ENCODE data around the gene CHD9. TPM values are rescaled to one million over a fixed set of nuclear protein-coding genes. Genes with fewer than 3 reads are reported as not detected.
A peak's percentile ranks its signal among the peaks of the same experiment; 100 is the strongest.

CHD9 gene
- total and polyA plus RNA-seq, 9 of the 15 experiments (the other 6 are each of a cell fraction or from before 2014, with no cell fraction given), result 29.0 to 69.3 (median 40.6) TPM

DNA sequence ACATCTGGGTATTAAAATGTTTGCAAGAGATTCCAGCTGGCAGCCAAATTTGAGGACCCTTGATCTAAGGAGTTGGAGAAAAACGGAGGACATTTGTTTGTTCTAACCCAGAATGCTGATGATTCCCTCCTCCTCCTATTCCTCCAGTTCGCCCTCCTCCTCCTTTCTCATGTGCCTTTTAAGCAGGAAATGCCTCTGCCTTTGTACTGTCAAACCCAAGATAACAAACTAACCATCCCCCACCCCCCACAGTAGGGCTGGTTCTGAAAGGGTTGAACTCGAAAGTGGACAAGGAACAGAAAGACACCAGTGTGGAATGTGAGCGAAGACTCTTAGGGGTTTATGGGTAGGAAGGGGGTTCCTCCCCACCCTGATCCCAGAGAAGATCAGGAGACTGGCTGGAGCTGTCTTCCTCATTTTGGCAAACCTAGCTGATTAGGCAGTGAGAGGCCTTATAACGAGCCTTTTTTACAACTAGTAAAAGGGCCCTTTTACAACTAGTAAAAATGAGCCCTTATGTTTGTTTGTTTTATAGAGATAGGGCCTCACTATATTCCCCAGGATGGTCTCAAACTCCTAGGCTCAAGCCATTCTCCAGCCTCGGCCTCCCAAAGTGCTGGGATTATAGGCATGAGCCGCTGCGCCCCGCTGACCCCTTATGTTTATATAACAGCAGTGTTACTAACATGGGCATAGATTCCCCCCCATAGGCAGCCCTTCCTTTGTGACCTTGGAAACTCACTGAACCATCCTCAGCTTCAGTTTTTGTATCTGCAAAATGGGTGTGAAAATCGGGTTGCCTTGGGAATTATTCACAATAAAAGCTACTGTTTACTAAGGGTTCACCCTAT, 975 bp downstream of the CHD9 start (continued):
- TF ChIP-seq, protein P1, sequence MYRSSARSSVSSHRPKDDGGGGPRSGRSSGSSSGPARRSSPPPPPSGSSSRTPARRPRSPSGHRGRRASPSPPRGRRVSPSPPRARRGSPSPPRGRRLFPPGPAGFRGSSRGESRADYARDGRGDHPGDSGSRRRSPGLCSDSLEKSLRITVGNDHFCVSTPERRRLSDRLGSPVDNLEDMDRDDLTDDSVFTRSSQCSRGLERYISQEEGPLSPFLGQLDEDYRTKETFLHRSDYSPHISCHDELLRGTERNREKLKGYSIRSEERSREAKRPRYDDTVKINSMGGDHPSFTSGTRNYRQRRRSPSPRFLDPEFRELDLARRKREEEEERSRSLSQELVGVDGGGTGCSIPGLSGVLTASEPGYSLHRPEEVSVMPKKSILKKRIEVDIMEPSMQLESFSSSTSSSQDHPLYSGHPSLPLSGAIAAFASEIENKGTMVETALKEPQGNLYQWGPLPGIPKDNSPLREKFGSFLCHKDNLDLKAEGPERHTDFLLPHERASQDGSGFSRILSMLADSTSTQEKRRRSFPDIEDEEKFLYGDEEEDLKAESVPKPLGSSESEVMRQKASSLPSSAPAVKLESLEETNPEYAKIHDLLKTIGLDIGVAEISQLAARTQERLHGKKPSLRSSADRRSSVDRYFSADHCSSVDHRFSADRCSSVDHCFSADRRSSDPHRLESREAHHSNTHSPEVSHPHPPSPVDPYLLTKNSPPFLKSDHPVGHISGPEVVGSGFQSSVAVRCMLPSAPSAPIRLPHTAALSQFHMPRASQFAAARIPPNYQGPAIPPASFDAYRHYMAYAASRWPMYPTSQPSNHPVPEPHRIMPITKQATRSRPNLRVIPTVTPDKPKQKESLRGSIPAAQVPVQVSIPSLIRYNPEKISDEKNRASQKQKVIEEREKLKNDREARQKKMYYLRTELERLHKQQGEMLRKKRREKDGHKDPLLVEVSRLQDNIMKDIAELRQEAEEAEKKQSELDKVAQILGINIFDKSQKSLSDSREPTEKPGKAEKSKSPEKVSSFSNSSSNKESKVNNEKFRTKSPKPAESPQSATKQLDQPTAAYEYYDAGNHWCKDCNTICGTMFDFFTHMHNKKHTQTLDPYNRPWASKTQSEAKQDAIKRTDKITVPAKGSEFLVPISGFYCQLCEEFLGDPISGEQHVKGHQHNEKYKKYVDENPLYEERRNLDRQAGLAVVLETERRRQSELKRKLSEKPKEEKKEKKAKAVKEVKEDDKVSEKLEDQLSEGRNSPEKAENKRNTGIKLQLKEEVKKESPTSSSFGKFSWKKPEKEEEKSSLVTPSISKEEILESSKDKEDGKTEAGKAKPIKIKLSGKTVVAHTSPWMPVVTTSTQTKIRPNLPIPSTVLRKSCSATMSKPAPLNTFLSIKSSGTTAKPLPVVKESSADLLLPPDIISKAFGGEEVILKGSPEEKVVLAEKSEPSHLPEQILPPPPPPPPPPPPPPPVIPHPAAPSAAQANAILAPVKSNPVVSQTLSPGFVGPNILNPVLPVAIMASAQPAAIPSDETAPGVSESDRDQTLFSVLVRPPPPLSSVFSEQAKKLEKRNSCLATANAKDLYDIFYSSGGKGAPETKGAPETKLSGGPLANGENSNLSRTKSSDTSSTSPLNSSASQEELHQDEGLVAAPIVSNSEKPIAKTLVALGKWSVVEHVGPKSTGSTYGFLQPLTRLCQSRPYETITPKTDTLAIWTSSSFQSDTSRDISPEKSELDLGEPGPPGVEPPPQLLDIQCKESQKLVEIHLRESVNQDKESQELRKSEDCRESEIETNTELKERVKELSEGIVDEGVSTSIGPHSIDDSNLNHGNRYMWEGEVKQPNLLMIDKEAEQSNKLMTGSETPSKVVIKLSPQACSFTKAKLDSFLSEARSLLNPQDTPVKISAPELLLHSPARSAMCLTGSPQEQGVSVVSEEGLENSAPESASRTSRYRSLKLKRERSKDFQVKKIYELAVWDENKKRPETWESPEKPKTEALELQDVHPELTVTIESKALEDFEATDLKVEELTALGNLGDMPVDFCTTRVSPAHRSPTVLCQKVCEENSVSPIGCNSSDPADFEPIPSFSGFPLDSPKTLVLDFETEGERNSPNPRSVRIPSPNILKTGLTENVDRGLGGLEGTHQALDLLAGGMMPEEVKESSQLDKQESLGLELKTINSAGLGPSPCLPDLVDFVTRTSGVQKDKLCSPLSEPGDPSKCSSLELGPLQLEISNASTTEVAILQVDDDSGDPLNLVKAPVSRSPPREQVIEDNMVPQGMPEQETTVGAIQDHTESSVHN (IDR thresholded peaks at IDR 0.05; ENCODE audit: borderline replicate concordance in 1 of 2, low read depth in 1 of 2), result no peak
- TF ChIP-seq MYC (IDR thresholded peaks at IDR 0.05; ENCODE audit: low read depth, low read length) (peak; percentile 68), MYC (CRISPR knock-in tag; IDR thresholded peaks at IDR 0.05; ENCODE audit: borderline replicate concordance, low read depth) (no peak), CREM (IDR thresholded peaks at IDR 0.05; ENCODE audit: low read depth) (peak; percentile 54), SMARCA4 (IDR thresholded peaks at IDR 0.05) (peak; percentile 75), RBBP5 (IDR thresholded peaks at IDR 0.05; ENCODE audit: borderline replicate concordance, insufficient read depth, low read length, poor library complexity, severe bottlenecking) (no peak), TAF9B (IDR thresholded peaks at IDR 0.05; ENCODE audit: partially characterized antibody) (peak; percentile 71), NBN (IDR thresholded peaks at IDR 0.05; ENCODE audit: low read depth) (peak; percentile 74; the same call in 1 of the 2 replicates), NR2C1 (IDR thresholded peaks at IDR 0.05) (no peak), NR2C1 (tag; IDR thresholded peaks at IDR 0.05) (peak; percentile 57), PHB2 (IDR thresholded peaks at IDR 0.05; ENCODE audit: low read depth) (no peak), ZNF174 (CRISPR knock-in tag; IDR thresholded peaks at IDR 0.05) (no peak), TBL1XR1 (IDR thresholded peaks at IDR 0.05; ENCODE audit: low read length in 2 of 2) (peak; percentile 41 to 66; a peak in 3 of 4 replicates), POLR2H (tag; IDR thresholded peaks at IDR 0.05; ENCODE audit: low read depth) (peak; percentile 8; the same call in 1 of the 2 replicates), TCF3 (CRISPR knock-in tag; IDR thresholded peaks at IDR 0.05) (peak; percentile 20; the same call in 1 of the 2 replicates), PRPF4 (IDR thresholded peaks at IDR 0.05; ENCODE audit: insufficient read depth, low read depth, low read length, poor library complexity, severe bottlenecking) (no peak), STAT5B (CRISPR knock-in tag; IDR thresholded peaks at IDR 0.05) (no peak), ZNF175 (CRISPR knock-in tag; IDR thresholded peaks at IDR 0.05; ENCODE audit: low read depth) (peak; percentile 54; the same call in 1 of the 2 replicates), POLR3G (IDR thresholded peaks at IDR 0.05; ENCODE audit: extremely low read depth, insufficient read length, insufficient replicate concordance) (no peak)
- TF ChIP-seq, protein P2, sequence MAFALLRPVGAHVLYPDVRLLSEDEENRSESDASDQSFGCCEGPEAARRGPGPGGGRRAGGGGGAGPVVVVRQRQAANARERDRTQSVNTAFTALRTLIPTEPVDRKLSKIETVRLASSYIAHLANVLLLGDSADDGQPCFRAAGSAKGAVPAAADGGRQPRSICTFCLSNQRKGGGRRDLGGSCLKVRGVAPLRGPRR (CRISPR knock-in tag; IDR thresholded peaks at IDR 0.05), result no peak
